Measurements from ENCODE around the gene AFF2.

The AFF2 gene

GRCh38 chrX:148995661-148996060 is 495.2 kb downstream of the AFF2 start:
- H3K4me3 ChIP-seq (ENCODE audit: control insufficient read depth, low read depth, low read length): no peak overlapping the region
- no peak for TF ChIP-seq CTCF (IDR thresholded peaks at IDR 0.05; ENCODE audit: control insufficient read depth, insufficient read depth, low read depth, low read length, missing control alignments)
- DNase-seq (ENCODE audit: low read depth): no peak

- DNase-seq (ENCODE audit: low read depth): no peak
- no peak for TF ChIP-seq CTCF (IDR thresholded peaks at IDR 0.05; ENCODE audit: control insufficient read depth, insufficient read depth, low read depth, low read length, missing control alignments)
- H3K4me3 ChIP-seq (ENCODE audit: control insufficient read depth, low read depth, low read length): no peak overlapping the region
Observed at GRCh38 chrX:149002320-149002719, 501.9 kb downstream of the AFF2 start.

GRCh38 chrX:149003863-149004660 is 503.6 kb downstream of the AFF2 start:
- H3K4me3 ChIP-seq (ENCODE audit: control insufficient read depth, low read depth, low read length): no peak overlapping the region
- TF ChIP-seq CTCF (IDR thresholded peaks at IDR 0.05; ENCODE audit: control insufficient read depth, insufficient read depth, low read depth, low read length, missing control alignments): no peak
- DNase-seq (ENCODE audit: low read depth): no peak

GRCh38 chrX:149004936-149005335 is 504.5 kb downstream of the AFF2 start:
- DNase-seq (ENCODE audit: low read depth): no peak
- TF ChIP-seq CTCF (IDR thresholded peaks at IDR 0.05; ENCODE audit: control insufficient read depth, insufficient read depth, low read depth, low read length, missing control alignments): no peak
- H3K4me3 ChIP-seq (ENCODE audit: control insufficient read depth, low read depth, low read length): no peak overlapping the region

- no peak overlapping the region for H3K4me3 ChIP-seq (ENCODE audit: control insufficient read depth, low read depth, low read length)
- no peak for TF ChIP-seq CTCF (IDR thresholded peaks at IDR 0.05; ENCODE audit: control insufficient read depth, insufficient read depth, low read depth, low read length, missing control alignments)
- DNase-seq (ENCODE audit: low read depth): no peak
Observed at GRCh38 chrX:149006235-149006634, 505.8 kb downstream of the AFF2 start.

GRCh38 chrX:149007423-149007822 is 507.0 kb downstream of the AFF2 start:
- no peak overlapping the region for H3K4me3 ChIP-seq (ENCODE audit: control insufficient read depth, low read depth, low read length)
- no peak for TF ChIP-seq CTCF (IDR thresholded peaks at IDR 0.05; ENCODE audit: control insufficient read depth, insufficient read depth, low read depth, low read length, missing control alignments)
- DNase-seq (ENCODE audit: low read depth): no peak
